ENCODE data around the gene ULK2.

DNA sequence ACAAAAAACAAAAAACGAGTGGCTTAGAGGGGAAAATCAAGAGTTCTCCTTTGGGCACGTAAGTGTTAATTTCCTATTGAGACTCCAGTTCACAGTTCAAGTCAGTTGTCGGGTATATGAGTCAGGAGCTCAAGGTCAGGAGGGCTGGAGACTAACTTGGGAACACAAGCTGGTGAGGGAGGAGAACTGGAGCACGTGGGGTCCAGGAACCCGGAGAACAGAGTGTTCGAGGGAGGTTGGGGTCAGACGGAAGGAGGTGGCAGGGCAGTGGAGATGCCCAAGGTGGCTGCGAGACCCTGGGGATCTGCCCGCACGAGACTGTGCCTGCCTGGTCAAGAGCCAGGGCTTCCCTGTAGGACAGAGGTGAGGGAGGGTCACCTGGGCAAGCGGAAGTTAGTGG lies 131.7 kb downstream of the ULK2 start:
- TF ChIP-seq POLR2A (IDR thresholded peaks at IDR 0.05) = no peak
- no peak for TF ChIP-seq CTCF (IDR thresholded peaks at IDR 0.05)
- TF ChIP-seq POLR2AphosphoS5 (IDR thresholded peaks at IDR 0.05) = no peak

Data from breast epithelium (tissue), 3 donors.